Trophoblast cell (in vitro differentiated cells and primary cell): ENCODE results near the gene FBXW2.

ENCODE experiments used
- DNase-seq, 2 donors: peaks; one replicate each; pipeline ENCODE4 v3.0.0-alpha.2; 2016
- H2AFZ ChIP-seq: 2 replicates; pipeline ENCODE4 v1.6.1; 2013; ENCODE audit warnings: low read length, moderate library complexity, mild to moderate bottlenecking; ENCODE audit not compliant: insufficient read depth, poor library complexity
- H2AK5ac ChIP-seq: 2 replicates; pipeline ENCODE4 v1.6.1; 2013; ENCODE audit warnings: mild to moderate bottlenecking, low read length
- H2BK120ac ChIP-seq: 2 replicates; pipeline ENCODE4 v1.6.1; 2013; ENCODE audit warnings: low read length, mild to moderate bottlenecking, moderate library complexity; ENCODE audit not compliant: insufficient read depth, poor library complexity
- H2BK12ac ChIP-seq: 2 replicates; pipeline ENCODE4 v1.6.1; 2013; ENCODE audit warnings: mild to moderate bottlenecking, low read length, moderate library complexity
- H2BK5ac ChIP-seq: 2 replicates; pipeline ENCODE4 v1.6.1; 2013; ENCODE audit warnings: low read length, low read depth, moderate library complexity, mild to moderate bottlenecking; ENCODE audit not compliant: poor library complexity
- H3K14ac ChIP-seq: 2 replicates; pipeline ENCODE4 v1.6.1; 2013; ENCODE audit warnings: mild to moderate bottlenecking, low read length
- H3K18ac ChIP-seq: 2 replicates; pipeline ENCODE4 v1.6.1; 2013; ENCODE audit warnings: mild to moderate bottlenecking, low read length
- H3K23ac ChIP-seq: 2 replicates; pipeline ENCODE4 v1.6.1; 2013; ENCODE audit warnings: low read length
- H3K27ac ChIP-seq: 2 replicates; pipeline ENCODE4 v1.5.1; 2013; ENCODE audit warnings: low read depth, mild to moderate bottlenecking, inconsistent platforms, low read length, moderate library complexity
- H3K27me3 ChIP-seq: 2 replicates; pipeline ENCODE4 v1.6.1; 2013; ENCODE audit warnings: inconsistent platforms, mild to moderate bottlenecking, low read length, moderate library complexity; ENCODE audit not compliant: insufficient read depth
- H3K36me3 ChIP-seq, 2 experiments: 1 replicate in 1 of 2; 2 replicates in 1 of 2; pipeline ENCODE4 v1.6.1; 2013; ENCODE audit warnings: low read length in 2 of 2, mild to moderate bottlenecking in 2 of 2, moderate library complexity in 1 of 2; ENCODE audit not compliant: insufficient read depth in 2 of 2, control insufficient read depth in 1 of 2
- H3K4ac ChIP-seq: 2 replicates; pipeline ENCODE4 v1.6.1; 2013; ENCODE audit warnings: low read depth, mild to moderate bottlenecking, low read length, moderate library complexity
- H3K4me1 ChIP-seq, 2 experiments: 1 replicate in 1 of 2; 2 replicates in 1 of 2; pipeline ENCODE4 v1.6.1; 2013; ENCODE audit warnings: low read length in 2 of 2, mild to moderate bottlenecking in 2 of 2, moderate library complexity in 1 of 2; ENCODE audit not compliant: insufficient read depth in 2 of 2, control insufficient read depth in 1 of 2
- H3K4me2 ChIP-seq: 2 replicates; pipeline ENCODE4 v1.6.1; 2013; ENCODE audit warnings: inconsistent platforms, mild to moderate bottlenecking, low read length, moderate library complexity
- H3K4me3 ChIP-seq: 2 replicates; pipeline ENCODE4 v1.5.1; 2013; ENCODE audit warnings: mild to moderate bottlenecking, low read depth, low read length, inconsistent platforms
- H3K79me1 ChIP-seq: one replicate; pipeline ENCODE4 v1.6.1; 2013; ENCODE audit warnings: low read length
- H3K79me2 ChIP-seq: 2 replicates; pipeline ENCODE4 v1.6.1; 2013; ENCODE audit warnings: low read length, mild to moderate bottlenecking; ENCODE audit not compliant: control insufficient read depth, insufficient read depth, poor library complexity
- H3K9ac ChIP-seq: 2 replicates; pipeline ENCODE4 v1.6.1; 2013; ENCODE audit warnings: mild to moderate bottlenecking, low read length
- H3K9me3 ChIP-seq: 2 replicates; pipeline ENCODE4 v1.6.1; 2013; ENCODE audit warnings: low read depth, mild to moderate bottlenecking, control low read depth, inconsistent platforms, low read length; ENCODE audit not compliant: insufficient read depth
- H4K12ac ChIP-seq: 2 replicates; pipeline ENCODE4 v1.6.1; 2013; ENCODE audit warnings: low read depth, mild to moderate bottlenecking, low read length, moderate library complexity
- H4K8ac ChIP-seq: 2 replicates; pipeline ENCODE4 v1.6.1; 2013; ENCODE audit warnings: low read depth, mild to moderate bottlenecking, low read length, moderate library complexity
- H4K91ac ChIP-seq: one replicate; pipeline ENCODE4 v1.6.1; 2013; ENCODE audit warnings: low read depth, mild to moderate bottlenecking, low read length, moderate library complexity
- WGBS: extraction: QIAGEN DNeasy Blood & Tissue Kit; methylation state at CpG from one replicate; pipeline ENCODE4 v1.1.7; 2013; ENCODE audit warnings: missing lambda C conversion rate; ENCODE audit not compliant: insufficient read length, insufficient coverage; ENCODE audit errors: extremely low coverage; 5-methylcytosine and 5-hydroxymethylcytosine counted together

Gene FBXW2

GRCh38 chr9:120725907-120726306 is 67.3 kb downstream of the FBXW2 start:
- H4K91ac ChIP-seq = no peak overlapping the region
- no peak overlapping the region for H4K12ac ChIP-seq
- no peak overlapping the region for H3K18ac ChIP-seq
- H3K4me3 ChIP-seq = no peak overlapping the region
- H3K27me3 ChIP-seq = no peaks in the 10 kb centered on the region
- H3K14ac ChIP-seq = no peak overlapping the region
- no peaks in the 10 kb centered on the region for H3K36me3 ChIP-seq
- no CpG with 5 or more reads among the region's 1 CpG for WGBS
- H3K23ac ChIP-seq = no peak overlapping the region
- no peak overlapping the region for H4K8ac ChIP-seq
- H3K27ac ChIP-seq = no peak overlapping the region
- no peak overlapping the region for H2BK5ac ChIP-seq
- no peaks in the 10 kb centered on the region for H3K9me3 ChIP-seq
- DNase-seq = no peak
- no peaks in the 10 kb centered on the region for H3K79me1 ChIP-seq
- H2BK12ac ChIP-seq = no peak overlapping the region
- H2AFZ ChIP-seq = no peak overlapping the region
- no peak overlapping the region for H3K4ac ChIP-seq
- no peaks in the 10 kb centered on the region for H3K4me1 ChIP-seq
- H2AK5ac ChIP-seq = no peak overlapping the region
- H3K4me2 ChIP-seq = no peak overlapping the region
- no peak overlapping the region for H2BK120ac ChIP-seq
- no peaks in the 10 kb centered on the region for H3K79me2 ChIP-seq
- H3K9ac ChIP-seq = no peak overlapping the region

- H2BK5ac ChIP-seq = no peak overlapping the region
- no peak overlapping the region for H3K4me3 ChIP-seq
- H2AK5ac ChIP-seq = no peak overlapping the region
- no CpG with 5 or more reads among the region's 1 CpG for WGBS
- no peak overlapping the region for H3K14ac ChIP-seq
- no peak overlapping the region for H3K27ac ChIP-seq
- H2BK12ac ChIP-seq = no peak overlapping the region
- no peak overlapping the region for H3K4me2 ChIP-seq
- no peaks in the 10 kb centered on the region for H3K9me3 ChIP-seq
- no peak overlapping the region for H3K4ac ChIP-seq
- no peak overlapping the region for H2AFZ ChIP-seq
- H3K9ac ChIP-seq = no peak overlapping the region
- H3K36me3 ChIP-seq = no peaks in the 10 kb centered on the region
- H3K79me2 ChIP-seq = no peaks in the 10 kb centered on the region
- no peaks in the 10 kb centered on the region for H3K4me1 ChIP-seq
- no peak overlapping the region for H4K8ac ChIP-seq
- no peak overlapping the region for H4K91ac ChIP-seq
- H2BK120ac ChIP-seq = no peak overlapping the region
- H3K79me1 ChIP-seq = no peaks in the 10 kb centered on the region
- H3K18ac ChIP-seq = no peak overlapping the region
- no peak overlapping the region for H3K23ac ChIP-seq
- H4K12ac ChIP-seq = no peak overlapping the region
- H3K27me3 ChIP-seq = no peaks in the 10 kb centered on the region
- DNase-seq = no peak
Measured at GRCh38 chr9:120724757-120725400, 68.3 kb downstream of the FBXW2 start.

GRCh38 chr9:120723565-120723964 is 69.7 kb downstream of the FBXW2 start:
- no peak overlapping the region for H3K23ac ChIP-seq
- no peak overlapping the region for H3K4me2 ChIP-seq
- no peak overlapping the region for H3K4me3 ChIP-seq
- H2BK120ac ChIP-seq = no peak overlapping the region
- no peaks in the 10 kb centered on the region for H3K79me2 ChIP-seq
- no peak overlapping the region for H3K4ac ChIP-seq
- H3K18ac ChIP-seq = no peak overlapping the region
- H3K9me3 ChIP-seq = no peaks in the 10 kb centered on the region
- no peak overlapping the region for H2AFZ ChIP-seq
- no peak overlapping the region for H4K8ac ChIP-seq
- no peak overlapping the region for H2BK5ac ChIP-seq
- no peak overlapping the region for H3K9ac ChIP-seq
- no peak overlapping the region for H4K12ac ChIP-seq
- no peak for DNase-seq
- no peaks in the 10 kb centered on the region for H3K36me3 ChIP-seq
- no peak overlapping the region for H4K91ac ChIP-seq
- no peak overlapping the region for H3K27ac ChIP-seq
- WGBS = no CpG with 5 or more reads among the region's 3 CpGs
- H3K4me1 ChIP-seq = no peaks in the 10 kb centered on the region
- H2AK5ac ChIP-seq = no peak overlapping the region
- no peaks in the 10 kb centered on the region for H3K27me3 ChIP-seq
- H3K14ac ChIP-seq = no peak overlapping the region
- no peak overlapping the region for H2BK12ac ChIP-seq
- no peaks in the 10 kb centered on the region for H3K79me1 ChIP-seq

DNA sequence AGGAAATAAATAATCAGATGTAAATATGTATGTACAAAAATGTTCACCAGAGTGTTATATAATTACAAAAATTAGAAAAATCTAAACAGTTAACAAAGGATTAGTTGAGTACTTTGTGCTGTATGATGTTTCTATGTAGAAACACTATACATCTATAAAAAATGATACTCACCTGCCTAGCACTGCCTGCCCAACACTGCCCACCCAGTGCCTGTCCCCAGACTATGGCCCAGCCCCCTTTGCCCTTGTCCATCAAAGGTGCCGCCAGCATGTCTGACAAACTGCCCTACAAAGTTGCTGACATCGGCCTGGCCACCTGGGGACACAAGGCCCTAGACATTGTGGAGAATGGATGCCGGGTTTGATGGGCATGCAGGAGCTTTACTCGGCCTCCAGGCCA is 72.8 kb downstream of the FBXW2 start:
- H2BK120ac ChIP-seq = no peak overlapping the region
- no peak overlapping the region for H2AFZ ChIP-seq
- no peak overlapping the region for H2BK12ac ChIP-seq
- no peak overlapping the region for H3K4ac ChIP-seq
- H3K9me3 ChIP-seq = no peaks in the 10 kb centered on the region
- H3K4me2 ChIP-seq = no peak overlapping the region
- H3K27ac ChIP-seq = no peak overlapping the region
- no peak for DNase-seq
- H4K12ac ChIP-seq = no peak overlapping the region
- H2AK5ac ChIP-seq = no peak overlapping the region
- no peak overlapping the region for H3K18ac ChIP-seq
- no peaks in the 10 kb centered on the region for H3K79me1 ChIP-seq
- H4K8ac ChIP-seq = no peak overlapping the region
- H3K79me2 ChIP-seq = no peaks in the 10 kb centered on the region
- no peaks in the 10 kb centered on the region for H3K36me3 ChIP-seq
- H3K9ac ChIP-seq = no peak overlapping the region
- H3K23ac ChIP-seq = no peak overlapping the region
- no peaks in the 10 kb centered on the region for H3K27me3 ChIP-seq
- no CpG with 5 or more reads among the region's 4 CpGs for WGBS
- no peak overlapping the region for H3K14ac ChIP-seq
- no peak overlapping the region for H4K91ac ChIP-seq
- H3K4me3 ChIP-seq = no peak overlapping the region
- no peaks in the 10 kb centered on the region for H3K4me1 ChIP-seq
- no peak overlapping the region for H2BK5ac ChIP-seq
